Measurements from ENCODE around the gene MYBPC3.

Gene MYBPC3

GRCh38 chr11:47383071-47383470 lies 30.6 kb upstream of the MYBPC3 start:
- TF ChIP-seq CTCF (IDR thresholded peaks at IDR 0.05; ENCODE audit: low read depth, low read length): no peak
- H3K4me3 ChIP-seq (ENCODE audit: low read depth, low read length): no peak overlapping the region

- no peak for TF ChIP-seq CTCF (IDR thresholded peaks at IDR 0.05; ENCODE audit: low read depth, low read length)
- H3K4me3 ChIP-seq (ENCODE audit: low read depth, low read length): no peak overlapping the region
Observed at GRCh38 chr11:47380078-47380477, 27.6 kb upstream of the MYBPC3 start.

- no peak for TF ChIP-seq CTCF (IDR thresholded peaks at IDR 0.05; ENCODE audit: low read depth, low read length)
- no peak overlapping the region for H3K4me3 ChIP-seq (ENCODE audit: low read depth, low read length)
Observed at GRCh38 chr11:47379317-47379716, 26.8 kb upstream of the MYBPC3 start.

- H3K4me3 ChIP-seq (ENCODE audit: low read depth, low read length): no peak overlapping the region
Observed at GRCh38 chr11:47378836-47379170, 26.3 kb upstream of the MYBPC3 start.

GRCh38 chr11:47378010-47378835 lies 25.7 kb upstream of the MYBPC3 start, which contains the start of gene SPI1:
TSS of gene SPI1 (minus strand) at chr11:47378547. CDS start at chr11:47378353, 194 bp downstream.
- no peak within 1 kb of the TSS for H3K4me3 ChIP-seq (ENCODE audit: low read depth, low read length)
- TF ChIP-seq CTCF (IDR thresholded peaks at IDR 0.05; ENCODE audit: low read depth, low read length): no peak

More at GRCh38 chr11:47378836-47379170, 26.3 kb upstream of the MYBPC3 start:
- TF ChIP-seq CTCF (IDR thresholded peaks at IDR 0.05; ENCODE audit: low read depth, low read length): no peak

- no peak overlapping the region for H3K4me3 ChIP-seq (ENCODE audit: low read depth, low read length)
- TF ChIP-seq CTCF (IDR thresholded peaks at IDR 0.05; ENCODE audit: low read depth, low read length): no peak
Observed at GRCh38 chr11:47377571-47378009, 25.1 kb upstream of the MYBPC3 start.

- H3K4me3 ChIP-seq (ENCODE audit: low read depth, low read length): no peak overlapping the region
- no peak for TF ChIP-seq CTCF (IDR thresholded peaks at IDR 0.05; ENCODE audit: low read depth, low read length)
Observed at GRCh38 chr11:47376525-47377371, 24.2 kb upstream of the MYBPC3 start.
